Measurements from ENCODE around the gene LRRC53.

Gene LRRC53

GRCh38 chr1:74465193-74465681 lies 47.2 kb downstream of the LRRC53 start:
- ATAC-seq (ENCODE audit: low read depth) (no peak), DNase-seq (ENCODE audit: low spot score) (no peak)
- no peaks in the 10 kb centered on the region for H3K27me3 ChIP-seq (ENCODE audit: insufficient read depth, poor library complexity, severe bottlenecking)
- H3K4me3 ChIP-seq (ENCODE audit: severe bottlenecking): no peak overlapping the region
- H3K4me1 ChIP-seq (ENCODE audit: insufficient read depth, poor library complexity, severe bottlenecking): no peaks in the 10 kb centered on the region
- H3K27ac ChIP-seq (ENCODE audit: poor library complexity, severe bottlenecking): no peak overlapping the region
- H3K9me3 ChIP-seq (ENCODE audit: severe bottlenecking): no peaks in the 10 kb centered on the region
- no peaks in the 10 kb centered on the region for H3K36me3 ChIP-seq (ENCODE audit: low read depth)
- no peak for TF ChIP-seq CTCF (IDR thresholded peaks at IDR 0.05; ENCODE audit: poor library complexity, severe bottlenecking)

GRCh38 chr1:74464037-74464436 lies 48.4 kb downstream of the LRRC53 start:
- no peaks in the 10 kb centered on the region for H3K27me3 ChIP-seq (ENCODE audit: insufficient read depth, poor library complexity, severe bottlenecking)
- no peak for DNase-seq (ENCODE audit: low spot score)
- no peaks in the 10 kb centered on the region for H3K9me3 ChIP-seq (ENCODE audit: severe bottlenecking)
- ATAC-seq (ENCODE audit: low read depth): no peak
- no peaks in the 10 kb centered on the region for H3K36me3 ChIP-seq (ENCODE audit: low read depth)
- H3K4me3 ChIP-seq (ENCODE audit: severe bottlenecking): no peak overlapping the region
- no peak for TF ChIP-seq CTCF (IDR thresholded peaks at IDR 0.05; ENCODE audit: poor library complexity, severe bottlenecking)
- H3K27ac ChIP-seq (ENCODE audit: poor library complexity, severe bottlenecking): no peak overlapping the region
- H3K4me1 ChIP-seq (ENCODE audit: insufficient read depth, poor library complexity, severe bottlenecking): no peaks in the 10 kb centered on the region

GRCh38 chr1:74463333-74463988 lies 49.0 kb downstream of the LRRC53 start:
- DNase-seq (ENCODE audit: low spot score): no peak
- no peak for TF ChIP-seq CTCF (IDR thresholded peaks at IDR 0.05; ENCODE audit: poor library complexity, severe bottlenecking)
- ATAC-seq (ENCODE audit: low read depth): peak; percentile 36; the same call in 1 of the 3 replicates
- no peaks in the 10 kb centered on the region for H3K9me3 ChIP-seq (ENCODE audit: severe bottlenecking)
- H3K4me3 ChIP-seq (ENCODE audit: severe bottlenecking): no peak overlapping the region
- no peak overlapping the region for H3K27ac ChIP-seq (ENCODE audit: poor library complexity, severe bottlenecking)
- H3K27me3 ChIP-seq (ENCODE audit: insufficient read depth, poor library complexity, severe bottlenecking): no peaks in the 10 kb centered on the region
- H3K4me1 ChIP-seq (ENCODE audit: insufficient read depth, poor library complexity, severe bottlenecking): no peaks in the 10 kb centered on the region
- H3K36me3 ChIP-seq (ENCODE audit: low read depth): no peaks in the 10 kb centered on the region

- Histone ChIP-seq H3K27me3 (ENCODE audit: insufficient read depth, poor library complexity, severe bottlenecking) (no peaks in the 10 kb centered on the region), H3K27ac (ENCODE audit: poor library complexity, severe bottlenecking) (no peak overlapping the region), H3K4me3 (ENCODE audit: severe bottlenecking) (no peak overlapping the region), H3K4me1 (ENCODE audit: insufficient read depth, poor library complexity, severe bottlenecking) (no peaks in the 10 kb centered on the region), H3K9me3 (ENCODE audit: severe bottlenecking) (no peaks in the 10 kb centered on the region), H3K36me3 (ENCODE audit: low read depth) (no peaks in the 10 kb centered on the region)
- ATAC-seq (ENCODE audit: low read depth) (no peak), DNase-seq (ENCODE audit: low spot score) (no peak)
- TF ChIP-seq CTCF (IDR thresholded peaks at IDR 0.05; ENCODE audit: poor library complexity, severe bottlenecking): no peak
Measured at GRCh38 chr1:74457253-74457652, 55.2 kb downstream of the LRRC53 start.

GRCh38 chr1:74455390-74455789 lies 57.0 kb downstream of the LRRC53 start:
- Histone ChIP-seq H3K9me3 (ENCODE audit: severe bottlenecking) (no peaks in the 10 kb centered on the region), H3K4me3 (ENCODE audit: severe bottlenecking) (no peak overlapping the region), H3K27ac (ENCODE audit: poor library complexity, severe bottlenecking) (no peak overlapping the region), H3K36me3 (ENCODE audit: low read depth) (no peaks in the 10 kb centered on the region), H3K4me1 (ENCODE audit: insufficient read depth, poor library complexity, severe bottlenecking) (no peaks in the 10 kb centered on the region), H3K27me3 (ENCODE audit: insufficient read depth, poor library complexity, severe bottlenecking) (no peaks in the 10 kb centered on the region)
- ATAC-seq (ENCODE audit: low read depth) (no peak), DNase-seq (ENCODE audit: low spot score) (no peak)
- TF ChIP-seq CTCF (IDR thresholded peaks at IDR 0.05; ENCODE audit: poor library complexity, severe bottlenecking): no peak

Data from RWPE2 (cell line).